SU-DHL-6 (cell line): ENCODE measurements around the gene PLEKHJ1.

Experiments used
- H2AFZ ChIP-seq: fragments of 200-600 bp; sonication (generic); 2 replicates; pipeline ENCODE4 v1.6.1; 2014; ENCODE audit warnings: low read depth, mild to moderate bottlenecking, moderate library complexity, mixed read lengths, antibody characterized with exemption, low read length; ENCODE audit not compliant: severe bottlenecking
- H3F3A ChIP-seq: fragments of 200-600 bp; shearing (Covaris generic); 2 replicates; pipeline ENCODE4 v1.6.0; 2016; ENCODE audit warnings: antibody characterized with exemption, mild to moderate bottlenecking; ENCODE audit not compliant: insufficient read depth
- H3K27ac ChIP-seq: fragments of 200-600 bp; sonication (generic); 2 replicates; pipeline ENCODE4 v1.5.1; 2016; ENCODE audit warnings: low read depth, mild to moderate bottlenecking, low read length, moderate library complexity, mixed read lengths
- H3K27me3 ChIP-seq: fragments of 200-600 bp; sonication (generic), shearing (Covaris generic); 2 replicates; pipeline ENCODE4 v1.6.0; 2014; ENCODE audit warnings: mild to moderate bottlenecking, low read length
- H3K36me3 ChIP-seq: fragments of 200-600 bp; sonication (generic); 2 replicates; pipeline ENCODE4 v1.6.1; 2014; ENCODE audit warnings: mild to moderate bottlenecking, low read length, mixed read lengths
- H3K4me2 ChIP-seq: fragments of 300-600, 200-600 bp; shearing (Covaris generic), sonication (generic); 2 replicates; pipeline ENCODE4 v1.6.0; 2014; ENCODE audit warnings: low read length, low read depth, mild to moderate bottlenecking; ENCODE audit not compliant: poor library complexity, severe bottlenecking
- H3K4me3 ChIP-seq: fragments of 200-600 bp; sonication (generic); 2 replicates; pipeline ENCODE4 v1.5.1; 2014; ENCODE audit warnings: antibody characterized with exemption, low read length, mild to moderate bottlenecking, mixed read lengths; ENCODE audit not compliant: insufficient read depth, poor library complexity, severe bottlenecking
- H3K79me2 ChIP-seq: fragments of 200-600 bp; sonication (generic); 2 replicates; pipeline ENCODE4 v1.6.1; 2014; ENCODE audit warnings: mild to moderate bottlenecking, low read length, moderate library complexity; ENCODE audit not compliant: insufficient read depth
- H3K9ac ChIP-seq: fragments of 200-600 bp; sonication (generic); 2 replicates; pipeline ENCODE4 v1.7.0; 2014; ENCODE audit warnings: mild to moderate bottlenecking, low read length
- H3K9me2 ChIP-seq: fragments of 200-600 bp; sonication (generic); replicated peaks from 2 replicates; pipeline ENCODE4 v1.6.1; 2014; ENCODE audit warnings: low read length; ENCODE audit not compliant: insufficient read depth
- H3K9me3 ChIP-seq: fragments of 200-600 bp; sonication (generic); 2 replicates; pipeline ENCODE4 v1.6.1; 2014; ENCODE audit warnings: low read length, mixed read lengths; ENCODE audit not compliant: insufficient read depth
- H4K20me1 ChIP-seq: fragments of 200-600 bp; sonication (generic); 2 replicates; pipeline ENCODE4 v1.6.1; 2014; ENCODE audit warnings: low read depth, mild to moderate bottlenecking, antibody characterized with exemption, low read length, moderate library complexity, mixed read lengths
- CTCF ChIP-seq: fragments of 200-600 bp; sonication (generic); IDR thresholded peaks from one replicate; pipeline ENCODE4 v1.5.1; 2017; ENCODE audit warnings: antibody characterized with exemption, mild to moderate bottlenecking, low read length, moderate library complexity; ENCODE audit not compliant: insufficient read depth, poor library complexity, severe bottlenecking
- EZH2phosphoT487 ChIP-seq: fragments of 200-600 bp; sonication (generic), shearing (Covaris generic); conservative IDR thresholded peaks from 2 replicates; pipeline ENCODE4 v1.6.1; 2018; ENCODE audit warnings: mild to moderate bottlenecking, antibody characterized with exemption, low read length, moderate library complexity, mixed read lengths

Gene PLEKHJ1

GRCh38 chr19:2246801-2247361 lies 10.8 kb upstream of the PLEKHJ1 start:
- TF ChIP-seq EZH2phosphoT487: no peak
- TF ChIP-seq CTCF: no peak
- Histone ChIP-seq H3K36me3 (no peaks in the 10 kb centered on the region), H3K9me2 (no peaks in the 10 kb centered on the region), H3K4me2 (no peak overlapping the region), H3F3A (0 out of 2 replicates have a peak, but pooled peaks cover 6% of the 10 kb centered on the region), H3K79me2 (peaks cover 18% of the 10 kb centered on the region), H3K27me3 (no peaks in the 10 kb centered on the region), H4K20me1 (no peaks in the 10 kb centered on the region; the same call in 1 of the 2 replicates), H3K9ac (no peak overlapping the region), H3K9me3 (no peaks in the 10 kb centered on the region), H3K4me3 (no peak overlapping the region), H3K27ac (no peak overlapping the region), H2AFZ (no peak overlapping the region)

- Histone ChIP-seq H3K27ac (no peak overlapping the region), H3K79me2 (peaks cover 26% of the 10 kb centered on the region), H3K9me2 (no peaks in the 10 kb centered on the region), H3K27me3 (no peaks in the 10 kb centered on the region), H3K4me3 (no peak overlapping the region), H3K9me3 (no peaks in the 10 kb centered on the region), H3K4me2 (no peak overlapping the region), H2AFZ (no peak overlapping the region), H4K20me1 (no peaks in the 10 kb centered on the region; the same call in 1 of the 2 replicates), H3K9ac (no peak overlapping the region), H3K36me3 (no peaks in the 10 kb centered on the region), H3F3A (0 out of 2 replicates have a peak, but pooled peaks cover 6% of the 10 kb centered on the region)
- TF ChIP-seq CTCF (no peak), EZH2phosphoT487 (no peak)
Measured at GRCh38 chr19:2246014-2246620, 10.0 kb upstream of the PLEKHJ1 start.

GRCh38 chr19:2245273-2245672 lies 9.1 kb upstream of the PLEKHJ1 start:
- no peak overlapping the region for H2AFZ ChIP-seq
- H3K9me2 ChIP-seq: no peaks in the 10 kb centered on the region
- no peak overlapping the region for H3K4me3 ChIP-seq
- no peak overlapping the region for H3K9ac ChIP-seq
- no peaks in the 10 kb centered on the region for H3K9me3 ChIP-seq
- H4K20me1 ChIP-seq: no peaks in the 10 kb centered on the region; the same call in 1 of the 2 replicates
- no peak for TF ChIP-seq EZH2phosphoT487
- no peak for TF ChIP-seq CTCF
- H3F3A ChIP-seq: 0 out of 2 replicates have a peak, but pooled peaks cover 6% of the 10 kb centered on the region
- no peaks in the 10 kb centered on the region for H3K27me3 ChIP-seq
- no peaks in the 10 kb centered on the region for H3K36me3 ChIP-seq
- peaks cover 34% of the 10 kb centered on the region for H3K79me2 ChIP-seq
- no peak overlapping the region for H3K4me2 ChIP-seq
- no peak overlapping the region for H3K27ac ChIP-seq
